GM10266 (cell line): ENCODE measurements around the gene SLC29A1.

ENCODE experiments used
- DNase-seq: peaks from one replicate; pipeline ENCODE4 v3.0.0; 2012; ENCODE audit errors: extremely low spot score
- TF ChIP-seq, protein P1 (sequence below): IDR thresholded peaks from 2 replicates; pipeline ENCODE4 v1.5.1; 2012; ENCODE audit warnings: mild to moderate bottlenecking, low read depth; ENCODE audit not compliant: control insufficient read depth, insufficient read depth; ENCODE audit errors: missing control alignments

SLC29A1 gene

DNA sequence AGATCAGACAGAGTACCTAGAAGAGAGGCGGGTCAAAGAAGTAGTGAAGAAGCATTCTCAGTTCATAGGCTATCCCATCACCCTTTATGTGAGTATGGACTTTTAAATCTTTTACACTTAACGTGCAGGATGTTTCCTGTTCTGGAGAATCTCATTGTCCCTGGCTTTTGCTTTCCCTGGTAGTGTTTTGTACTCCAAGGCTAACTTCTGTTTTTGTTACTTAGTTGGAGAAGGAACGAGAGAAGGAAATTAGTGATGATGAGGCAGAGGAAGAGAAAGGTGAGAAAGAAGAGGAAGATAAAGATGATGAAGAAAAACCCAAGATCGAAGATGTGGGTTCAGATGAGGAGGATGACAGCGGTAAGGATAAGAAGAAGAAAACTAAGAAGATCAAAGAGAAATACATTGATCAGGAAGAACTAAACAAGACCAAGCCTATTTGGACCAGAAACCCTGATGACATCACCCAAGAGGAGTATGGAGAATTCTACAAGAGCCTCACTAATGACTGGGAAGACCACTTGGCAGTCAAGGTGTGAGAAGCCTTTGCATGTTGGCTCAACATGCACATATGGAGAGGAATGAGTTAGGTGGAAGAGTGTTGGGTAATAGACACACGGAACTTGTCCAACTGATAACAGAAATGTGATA is 26.8 kb downstream of the SLC29A1 start:
- TF ChIP-seq, protein P1, sequence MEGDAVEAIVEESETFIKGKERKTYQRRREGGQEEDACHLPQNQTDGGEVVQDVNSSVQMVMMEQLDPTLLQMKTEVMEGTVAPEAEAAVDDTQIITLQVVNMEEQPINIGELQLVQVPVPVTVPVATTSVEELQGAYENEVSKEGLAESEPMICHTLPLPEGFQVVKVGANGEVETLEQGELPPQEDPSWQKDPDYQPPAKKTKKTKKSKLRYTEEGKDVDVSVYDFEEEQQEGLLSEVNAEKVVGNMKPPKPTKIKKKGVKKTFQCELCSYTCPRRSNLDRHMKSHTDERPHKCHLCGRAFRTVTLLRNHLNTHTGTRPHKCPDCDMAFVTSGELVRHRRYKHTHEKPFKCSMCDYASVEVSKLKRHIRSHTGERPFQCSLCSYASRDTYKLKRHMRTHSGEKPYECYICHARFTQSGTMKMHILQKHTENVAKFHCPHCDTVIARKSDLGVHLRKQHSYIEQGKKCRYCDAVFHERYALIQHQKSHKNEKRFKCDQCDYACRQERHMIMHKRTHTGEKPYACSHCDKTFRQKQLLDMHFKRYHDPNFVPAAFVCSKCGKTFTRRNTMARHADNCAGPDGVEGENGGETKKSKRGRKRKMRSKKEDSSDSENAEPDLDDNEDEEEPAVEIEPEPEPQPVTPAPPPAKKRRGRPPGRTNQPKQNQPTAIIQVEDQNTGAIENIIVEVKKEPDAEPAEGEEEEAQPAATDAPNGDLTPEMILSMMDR: no peak
- DNase-seq: no peak

DNA sequence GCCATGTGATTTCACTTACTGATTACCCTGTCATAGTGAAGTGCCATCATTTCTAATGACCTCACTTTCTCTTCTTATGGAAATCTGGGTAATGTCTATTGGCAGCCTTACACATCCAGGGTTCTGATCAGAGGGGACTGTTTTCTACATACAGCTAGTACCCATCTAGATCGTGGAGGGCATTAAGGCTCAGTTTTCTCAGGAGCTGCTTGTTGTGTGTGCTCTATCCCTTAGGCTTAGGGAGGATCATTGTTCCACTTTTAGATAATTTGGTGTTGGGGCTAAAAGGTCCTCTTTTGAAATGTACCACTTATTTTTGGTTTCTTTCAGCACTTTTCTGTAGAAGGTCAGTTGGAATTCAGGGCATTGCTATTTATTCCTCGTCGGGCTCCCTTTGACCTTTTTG is 27.3 kb downstream of the SLC29A1 start:
- TF ChIP-seq, protein P1: no peak
- no peak for DNase-seq

DNA sequence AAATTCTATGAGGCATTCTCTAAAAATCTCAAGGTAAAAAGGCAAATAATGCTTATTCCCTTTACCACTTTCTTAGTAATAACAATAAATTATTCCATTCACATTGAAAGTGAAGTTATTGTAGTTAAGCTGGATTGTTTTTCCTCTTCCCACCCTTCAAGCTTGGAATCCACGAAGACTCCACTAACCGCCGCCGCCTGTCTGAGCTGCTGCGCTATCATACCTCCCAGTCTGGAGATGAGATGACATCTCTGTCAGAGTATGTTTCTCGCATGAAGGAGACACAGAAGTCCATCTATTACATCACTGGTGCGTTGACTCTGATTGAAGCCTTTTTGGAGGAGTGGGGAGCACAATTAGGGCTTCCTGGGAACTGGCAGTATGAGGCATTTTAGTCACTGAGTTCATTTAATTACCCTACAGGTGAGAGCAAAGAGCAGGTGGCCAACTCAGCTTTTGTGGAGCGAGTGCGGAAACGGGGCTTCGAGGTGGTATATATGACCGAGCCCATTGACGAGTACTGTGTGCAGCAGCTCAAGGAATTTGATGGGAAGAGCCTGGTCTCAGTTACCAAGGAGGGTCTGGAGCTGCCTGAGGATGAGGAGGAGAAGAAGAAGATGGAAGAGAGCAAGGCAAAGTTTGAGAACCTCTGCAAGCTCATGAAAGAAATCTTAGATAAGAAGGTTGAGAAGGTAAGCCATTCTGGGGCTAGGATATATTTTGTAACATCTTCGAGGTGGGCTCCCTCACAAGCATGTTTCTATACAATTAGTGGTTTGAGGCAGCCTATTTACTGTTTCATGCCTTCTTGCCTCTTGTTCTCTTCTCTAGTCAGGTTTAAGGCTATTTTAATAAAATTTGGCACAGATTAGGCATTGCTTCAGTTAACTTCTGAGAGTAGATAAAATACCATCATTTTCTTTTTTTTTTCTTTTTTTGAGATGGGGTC is 28.5 kb downstream of the SLC29A1 start:
- no peak for DNase-seq
- TF ChIP-seq, protein P1: no peak

DNA sequence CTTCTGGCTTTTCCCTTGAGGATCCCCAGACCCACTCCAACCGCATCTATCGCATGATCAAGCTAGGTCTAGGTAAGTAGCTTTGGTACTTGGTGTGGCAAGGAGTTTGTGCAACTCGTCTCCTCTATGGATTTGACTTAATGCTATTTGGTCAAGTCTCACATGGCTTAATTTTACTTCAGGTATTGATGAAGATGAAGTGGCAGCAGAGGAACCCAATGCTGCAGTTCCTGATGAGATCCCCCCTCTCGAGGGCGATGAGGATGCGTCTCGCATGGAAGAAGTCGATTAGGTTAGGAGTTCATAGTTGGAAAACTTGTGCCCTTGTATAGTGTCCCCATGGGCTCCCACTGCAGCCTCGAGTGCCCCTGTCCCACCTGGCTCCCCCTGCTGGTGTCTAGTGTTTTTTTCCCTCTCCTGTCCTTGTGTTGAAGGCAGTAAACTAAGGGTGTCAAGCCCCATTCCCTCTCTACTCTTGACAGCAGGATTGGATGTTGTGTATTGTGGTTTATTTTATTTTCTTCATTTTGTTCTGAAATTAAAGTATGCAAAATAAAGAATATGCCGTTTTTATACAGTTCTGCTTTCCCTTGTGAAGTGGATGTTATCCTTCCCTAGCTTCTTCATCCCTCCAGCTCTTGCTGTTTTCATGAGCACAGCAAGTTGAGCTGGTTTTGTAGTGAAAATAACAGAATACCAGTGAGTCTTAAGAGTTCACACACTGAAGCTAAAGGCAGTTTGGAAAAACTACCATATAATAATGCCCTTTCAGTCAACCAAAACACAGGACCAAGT is 30.1 kb downstream of the SLC29A1 start:
- DNase-seq: no peak
- TF ChIP-seq, protein P1: peak; percentile 64

DNA sequence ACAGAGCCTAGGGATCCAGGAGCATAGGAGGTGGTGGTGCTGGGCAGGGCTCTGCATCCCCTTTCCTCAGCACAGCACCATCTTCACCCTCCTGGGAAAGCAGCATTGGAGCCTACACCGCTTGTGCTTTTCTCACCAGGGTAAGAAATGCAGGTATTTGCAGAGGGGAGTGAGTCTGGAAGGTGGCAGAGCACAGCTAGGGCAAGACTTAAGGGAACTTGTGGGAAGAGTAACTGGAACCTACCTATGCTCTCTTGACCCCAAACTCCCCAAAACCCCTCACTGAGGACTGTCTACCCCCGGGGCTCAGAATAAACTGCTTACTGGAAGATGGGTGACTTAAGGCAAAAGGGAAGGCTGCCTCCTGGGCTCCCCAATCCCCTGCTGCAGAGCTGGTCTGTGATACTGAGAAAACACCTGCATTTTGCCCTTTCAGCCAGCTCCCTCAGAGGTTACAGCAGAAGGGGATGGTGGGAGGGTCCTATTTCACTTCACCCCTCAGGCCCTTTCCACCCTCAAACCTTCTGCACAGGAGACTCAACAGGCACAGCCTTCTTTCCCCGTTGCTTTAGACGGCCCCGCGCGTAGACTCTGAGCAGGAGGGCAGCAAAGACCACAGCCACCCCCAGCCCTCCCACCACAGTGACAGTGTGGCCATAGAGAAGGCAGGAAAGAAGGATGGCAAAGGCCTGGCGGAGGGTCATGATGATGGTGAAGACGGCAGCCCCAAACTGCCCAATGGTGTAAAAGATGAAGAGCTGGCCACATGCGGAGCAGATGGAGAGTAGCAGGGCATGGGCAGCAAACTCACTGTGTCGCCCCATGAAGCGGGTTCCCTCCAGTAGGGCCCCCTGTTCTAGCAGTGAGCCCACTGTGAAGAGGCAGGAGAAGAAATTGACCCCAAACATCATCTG is 31.1 kb downstream of the SLC29A1 start:
- TF ChIP-seq, protein P1: no peak
- DNase-seq: no peak

DNA sequence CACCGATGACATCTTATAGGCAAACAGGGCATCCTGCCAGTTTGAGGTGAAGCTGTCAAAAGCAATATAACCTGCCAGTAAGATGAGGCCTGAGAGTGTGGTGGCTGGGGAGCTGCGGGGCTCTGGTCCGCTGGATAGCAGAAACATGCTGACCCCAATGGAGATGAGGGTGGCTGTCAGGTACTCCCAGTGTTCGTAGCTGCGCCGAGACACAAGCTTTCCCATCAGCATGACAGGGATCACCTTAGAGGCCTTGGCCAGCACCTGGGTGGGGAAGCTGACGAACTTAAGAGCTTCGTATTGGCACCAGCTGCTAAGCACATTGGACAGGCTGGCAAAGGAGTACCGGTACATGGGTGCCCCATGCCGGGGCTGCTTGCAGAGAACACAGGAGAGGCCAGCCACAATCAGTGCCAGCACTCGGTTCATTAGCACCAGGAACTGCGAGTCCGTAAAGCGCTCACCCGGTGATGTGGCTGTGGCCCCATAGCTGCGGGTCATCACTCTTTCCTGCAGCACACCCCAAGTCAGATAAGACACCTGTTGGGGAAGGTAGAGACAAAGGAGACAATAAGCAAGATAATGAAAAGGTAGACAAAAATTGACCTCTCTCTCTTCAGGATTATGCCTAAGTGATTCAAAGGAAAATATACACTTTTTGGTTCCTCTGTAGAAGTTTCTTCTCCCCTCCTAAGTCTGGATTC is 31.9 kb downstream of the SLC29A1 start:
- TF ChIP-seq, protein P1: no peak
- no peak for DNase-seq
